Choroid plexus epithelial cell (primary cell): ENCODE results near the gene SPEG.

ENCODE experiments used
- DNase-seq: peaks from one replicate; pipeline ENCODE4 v3.0.0-alpha.2; 2010; ENCODE audit warnings: low read depth
- H3K4me3 ChIP-seq: 2 replicates; pipeline ENCODE4 v1.5.1; 2011; ENCODE audit warnings: low read depth, mild to moderate bottlenecking, control low read depth, low read length, moderate library complexity
- CTCF ChIP-seq: conservative IDR thresholded peaks from 2 replicates; pipeline ENCODE4 v1.5.1; 2011; ENCODE audit warnings: low read depth, mild to moderate bottlenecking, control low read depth, inconsistent platforms, low read length, moderate library complexity

The SPEG gene

GRCh38 chr2:219486380-219486959 lies 51.8 kb downstream of the SPEG start:
- DNase-seq, result no peak
- no peak for TF ChIP-seq CTCF
- no peak overlapping the region for H3K4me3 ChIP-seq

GRCh38 chr2:219488149-219488843 lies 53.7 kb downstream of the SPEG start:
- H3K4me3 ChIP-seq, result no peak overlapping the region
- TF ChIP-seq CTCF, result no peak
- no peak for DNase-seq

GRCh38 chr2:219488844-219489194 lies 54.2 kb downstream of the SPEG start:
- no peak for DNase-seq
- no peak for TF ChIP-seq CTCF
- no peak overlapping the region for H3K4me3 ChIP-seq

GRCh38 chr2:219489315-219489714 lies 54.7 kb downstream of the SPEG start:
- TF ChIP-seq CTCF, result no peak
- no peak for DNase-seq
- H3K4me3 ChIP-seq, result no peak overlapping the region

GRCh38 chr2:219490186-219490585 lies 55.5 kb downstream of the SPEG start:
- no peak for DNase-seq
- H3K4me3 ChIP-seq, result no peak overlapping the region
- TF ChIP-seq CTCF, result peak; percentile 17

GRCh38 chr2:219490600-219491130 lies 56.0 kb downstream of the SPEG start:
- DNase-seq, result no peak
- no peak for TF ChIP-seq CTCF
- no peak overlapping the region for H3K4me3 ChIP-seq
